Osteocyte (in vitro differentiated cells): Measurements from ENCODE around the gene ALS2. TPM values are rescaled to one million over a fixed set of nuclear protein-coding genes. Genes with fewer than 3 reads are reported as not detected.

Experiments used
- DNase-seq: peaks from one replicate; pipeline ENCODE4 v3.0.0; 2021; ENCODE audit warnings: mixed read lengths; ENCODE audit not compliant: unreplicated experiment; ENCODE audit errors: extremely low spot score
- H3K27ac Mint-ChIP-seq: one replicate; pipeline ENCODE4 v1.8.0; 2021; ENCODE audit warnings: mild to moderate bottlenecking, mixed read lengths; ENCODE audit not compliant: unreplicated experiment
- H3K27me3 Mint-ChIP-seq: one replicate; pipeline ENCODE4 v1.8.0; 2021; ENCODE audit warnings: mixed read lengths; ENCODE audit not compliant: unreplicated experiment
- H3K36me3 Mint-ChIP-seq: one replicate; pipeline ENCODE4 v1.8.0; 2021; ENCODE audit warnings: mixed read lengths; ENCODE audit not compliant: unreplicated experiment
- H3K4me1 Mint-ChIP-seq: one replicate; pipeline ENCODE4 v1.8.0; 2021; ENCODE audit warnings: mixed read lengths; ENCODE audit not compliant: unreplicated experiment
- H3K4me3 Mint-ChIP-seq: one replicate; pipeline ENCODE4 v1.8.0; 2021; ENCODE audit warnings: mild to moderate bottlenecking, moderate library complexity, mixed read lengths; ENCODE audit not compliant: unreplicated experiment
- H3K9me3 Mint-ChIP-seq: one replicate; pipeline ENCODE4 v1.8.0; 2021; ENCODE audit warnings: mixed read lengths; ENCODE audit not compliant: unreplicated experiment
- total RNA-seq: library from RNA; stranded (reverse); gene quantifications from 2 replicates; pipeline ENCODE4 v1.2.1, GENCODE V29; 2021
- TF ChIP-seq, protein P1 (sequence below): fragments of 200-600 bp; sonication (generic); IDR thresholded peaks from 2 replicates; pipeline ENCODE4 v1.5.0; 2021; ENCODE audit warnings: antibody characterized with exemption, mild to moderate bottlenecking, moderate library complexity

The ALS2 gene
- total RNA-seq, 1 donor from 2014 or later = 35.5 TPM

DNA sequence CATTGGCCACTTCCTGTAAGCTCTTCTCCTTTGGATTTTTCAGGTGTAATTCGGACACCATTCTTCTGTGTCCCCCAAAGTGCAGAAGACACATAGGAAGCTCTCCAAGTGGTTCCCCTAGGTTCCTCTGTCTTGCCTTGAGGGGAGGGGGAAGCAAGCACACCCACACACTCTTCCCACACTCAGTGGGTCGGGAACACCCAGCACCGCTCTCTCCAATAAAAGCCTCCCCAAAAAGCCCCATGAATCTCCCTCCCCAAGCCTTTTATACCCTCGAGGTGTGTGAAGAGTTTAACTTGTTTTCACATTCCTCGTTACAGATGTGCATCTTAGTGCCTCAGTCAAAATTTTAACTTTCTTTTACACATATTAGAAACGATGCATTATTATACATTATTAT is 127.5 kb downstream of the ALS2 start:
- Mint-ChIP-seq H3K27ac (peak overlapping the region; percentile 99), H3K4me3 (no peak overlapping the region), H3K27me3 (no peaks in the 10 kb centered on the region), H3K36me3 (no peaks in the 10 kb centered on the region), H3K4me1 (peaks cover 42% of the 10 kb centered on the region), H3K9me3 (no peaks in the 10 kb centered on the region)
- DNase-seq = no peak
- TF ChIP-seq, protein P1, sequence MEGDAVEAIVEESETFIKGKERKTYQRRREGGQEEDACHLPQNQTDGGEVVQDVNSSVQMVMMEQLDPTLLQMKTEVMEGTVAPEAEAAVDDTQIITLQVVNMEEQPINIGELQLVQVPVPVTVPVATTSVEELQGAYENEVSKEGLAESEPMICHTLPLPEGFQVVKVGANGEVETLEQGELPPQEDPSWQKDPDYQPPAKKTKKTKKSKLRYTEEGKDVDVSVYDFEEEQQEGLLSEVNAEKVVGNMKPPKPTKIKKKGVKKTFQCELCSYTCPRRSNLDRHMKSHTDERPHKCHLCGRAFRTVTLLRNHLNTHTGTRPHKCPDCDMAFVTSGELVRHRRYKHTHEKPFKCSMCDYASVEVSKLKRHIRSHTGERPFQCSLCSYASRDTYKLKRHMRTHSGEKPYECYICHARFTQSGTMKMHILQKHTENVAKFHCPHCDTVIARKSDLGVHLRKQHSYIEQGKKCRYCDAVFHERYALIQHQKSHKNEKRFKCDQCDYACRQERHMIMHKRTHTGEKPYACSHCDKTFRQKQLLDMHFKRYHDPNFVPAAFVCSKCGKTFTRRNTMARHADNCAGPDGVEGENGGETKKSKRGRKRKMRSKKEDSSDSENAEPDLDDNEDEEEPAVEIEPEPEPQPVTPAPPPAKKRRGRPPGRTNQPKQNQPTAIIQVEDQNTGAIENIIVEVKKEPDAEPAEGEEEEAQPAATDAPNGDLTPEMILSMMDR = no peak

Other genes with a start within 250 kb of the ALS2 start
- gene TMEM237, start 137.4 kb downstream of the ALS2 start, total RNA-seq = 37.9 and 38.6 TPM in 2 replicates
- 0.52 and 0.83 TPM in 2 replicates for gene MPP4, start 82.3 kb downstream of the ALS2 start, total RNA-seq
- gene CDK15, start 25.6 kb upstream of the ALS2 start, total RNA-seq = 0.47 and 0.70 TPM in 2 replicates